HG02623 (cell line): ENCODE data around the gene TBKBP1.

Experiments used
- ATAC-seq: cut with Tn5 transposase; IDR thresholded peaks from one replicate; pipeline ENCODE4 v1.9.1; 2021; ENCODE audit warnings: moderate library complexity; ENCODE audit not compliant: unreplicated experiment

TBKBP1 gene, protein sequence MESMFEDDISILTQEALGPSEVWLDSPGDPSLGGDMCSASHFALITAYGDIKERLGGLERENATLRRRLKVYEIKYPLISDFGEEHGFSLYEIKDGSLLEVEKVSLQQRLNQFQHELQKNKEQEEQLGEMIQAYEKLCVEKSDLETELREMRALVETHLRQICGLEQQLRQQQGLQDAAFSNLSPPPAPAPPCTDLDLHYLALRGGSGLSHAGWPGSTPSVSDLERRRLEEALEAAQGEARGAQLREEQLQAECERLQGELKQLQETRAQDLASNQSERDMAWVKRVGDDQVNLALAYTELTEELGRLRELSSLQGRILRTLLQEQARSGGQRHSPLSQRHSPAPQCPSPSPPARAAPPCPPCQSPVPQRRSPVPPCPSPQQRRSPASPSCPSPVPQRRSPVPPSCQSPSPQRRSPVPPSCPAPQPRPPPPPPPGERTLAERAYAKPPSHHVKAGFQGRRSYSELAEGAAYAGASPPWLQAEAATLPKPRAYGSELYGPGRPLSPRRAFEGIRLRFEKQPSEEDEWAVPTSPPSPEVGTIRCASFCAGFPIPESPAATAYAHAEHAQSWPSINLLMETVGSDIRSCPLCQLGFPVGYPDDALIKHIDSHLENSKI

DNA sequence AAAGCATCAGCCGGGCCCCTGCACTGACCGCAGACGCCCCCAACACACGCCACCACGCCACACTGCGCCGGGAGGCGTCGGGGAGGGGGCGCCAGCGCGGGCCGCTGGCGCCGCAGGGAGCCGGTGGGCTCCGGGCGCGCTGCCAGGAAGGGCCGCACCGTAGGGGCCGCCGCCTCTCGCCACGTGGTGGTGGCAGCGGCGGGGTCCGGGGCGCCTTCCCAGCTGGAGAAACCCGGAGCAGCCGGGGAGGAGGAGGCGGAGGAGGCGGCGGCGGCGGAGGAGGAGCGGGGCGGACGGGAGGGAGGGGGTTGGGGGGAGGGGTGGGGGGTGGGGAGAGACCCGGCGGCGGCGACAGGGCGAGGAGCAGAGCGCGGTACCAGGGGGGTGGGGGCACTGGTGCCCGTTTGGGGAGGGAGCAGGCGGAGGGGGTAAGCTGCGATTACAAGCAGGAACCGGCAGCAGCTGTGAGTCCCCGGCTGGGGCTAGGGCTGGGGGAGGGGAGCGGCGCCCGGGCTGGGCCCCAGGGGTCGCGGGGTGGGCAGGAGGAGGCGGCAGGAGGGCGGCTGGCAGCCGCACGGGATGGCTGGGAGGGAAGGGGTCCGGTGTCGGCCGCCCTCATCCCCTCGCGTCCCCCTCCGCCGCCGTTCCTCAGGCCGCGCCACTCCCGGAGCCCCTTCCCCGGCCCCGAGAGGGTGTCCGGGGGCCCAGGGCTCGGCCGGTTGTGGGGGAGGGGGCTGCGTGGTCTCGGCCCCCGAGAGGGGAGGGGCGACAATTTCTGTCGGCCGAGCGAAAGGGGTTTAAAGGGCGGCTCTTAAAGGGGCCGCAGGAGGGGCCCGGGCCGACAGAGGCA, at the start of gene TBKBP1:
Gene TBKBP1, plus strand, starts transcription at position 431 of the 850 bp plus-strand sequence. CDS start 1,952 bp downstream, outside the sequence.
- no peak for ATAC-seq

DNA sequence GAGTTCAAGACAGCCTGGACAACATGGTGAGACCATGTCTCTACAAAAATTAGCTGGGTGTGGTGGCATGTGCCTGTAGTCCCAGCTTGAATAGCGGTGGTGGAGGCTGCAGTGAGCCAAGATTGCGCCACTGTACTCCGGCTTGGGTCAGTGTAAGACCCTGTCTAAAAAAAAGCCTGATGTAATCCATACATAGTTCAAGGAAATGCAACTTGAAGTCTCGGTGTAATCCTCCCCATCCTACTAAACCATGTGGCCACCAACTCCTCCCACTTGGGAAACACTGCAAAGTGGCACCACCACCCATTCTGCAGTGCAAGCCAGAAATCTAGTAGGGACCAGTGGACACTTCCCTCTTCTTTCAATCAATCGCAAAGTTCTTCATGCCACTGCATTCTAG, 49.6 kb upstream of the TBKBP1 start:
- no peak for ATAC-seq

DNA sequence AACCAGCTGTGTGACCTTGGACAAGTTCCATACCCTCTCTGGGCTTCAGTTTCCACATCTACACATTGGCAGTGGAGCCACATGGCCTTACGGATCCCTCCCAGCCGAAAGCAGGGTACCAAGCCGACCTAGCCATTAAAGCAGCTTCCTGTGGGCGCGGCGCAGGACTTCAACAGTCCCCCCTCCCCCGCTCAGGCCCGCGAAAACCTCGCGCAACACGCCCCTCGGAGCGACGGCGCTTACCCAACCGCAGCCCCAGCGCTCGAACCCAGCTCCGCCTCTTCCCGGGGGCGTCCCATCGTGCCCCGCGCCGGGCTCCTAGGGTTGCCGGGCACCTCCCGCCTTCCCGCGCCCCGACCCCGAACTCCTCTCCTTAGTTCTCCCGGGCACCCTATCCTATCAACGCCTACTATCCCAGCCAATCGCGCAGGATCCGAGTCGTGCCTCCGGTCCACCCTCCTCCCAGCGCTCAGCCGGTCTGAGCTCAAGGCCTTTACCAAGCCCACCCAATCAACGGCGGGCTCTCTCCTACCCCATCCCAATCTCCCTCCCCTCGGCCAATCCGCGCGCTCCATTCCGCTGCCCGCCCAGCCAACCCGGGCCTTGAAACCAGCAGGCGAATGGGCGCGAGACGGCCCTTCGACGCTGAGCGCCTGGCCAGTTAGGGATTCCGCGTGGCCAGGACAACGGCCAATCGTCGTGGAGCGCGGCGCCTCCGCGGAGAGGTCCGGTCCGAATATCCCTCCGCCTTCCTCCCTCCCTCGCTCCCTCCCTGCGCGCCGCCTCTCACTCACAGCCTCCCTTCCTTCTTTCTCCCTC, 44.6 kb upstream of the TBKBP1 start, which contains the start of gene KPNB1:
Gene KPNB1, plus strand, starts transcription at position 767 of the 819 bp plus-strand sequence. CDS start 326 bp downstream, outside the sequence.
- ATAC-seq = peak; percentile 75

DNA sequence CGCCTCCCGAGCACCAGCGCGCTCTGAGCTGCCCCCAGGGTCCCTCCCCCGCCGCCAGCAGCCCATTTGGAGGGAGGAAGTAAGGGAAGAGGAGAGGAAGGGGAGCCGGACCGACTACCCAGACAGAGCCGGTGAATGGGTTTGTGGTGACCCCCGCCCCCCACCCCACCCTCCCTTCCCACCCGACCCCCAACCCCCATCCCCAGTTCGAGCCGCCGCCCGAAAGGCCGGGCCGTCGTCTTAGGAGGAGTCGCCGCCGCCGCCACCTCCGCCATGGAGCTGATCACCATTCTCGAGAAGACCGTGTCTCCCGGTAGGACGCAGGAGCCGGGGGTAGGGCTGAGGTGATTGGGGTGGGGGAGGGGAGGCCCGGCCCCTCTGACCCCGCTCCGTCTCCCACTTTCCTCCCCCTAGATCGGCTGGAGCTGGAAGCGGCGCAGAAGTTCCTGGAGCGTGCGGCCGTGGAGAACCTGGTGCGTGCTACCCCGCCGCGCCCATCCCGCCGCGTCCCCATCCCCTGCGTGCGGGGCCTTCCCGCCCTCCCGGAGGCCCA, 43.9 kb upstream of the TBKBP1 start:
- peak; percentile 1 for ATAC-seq

DNA sequence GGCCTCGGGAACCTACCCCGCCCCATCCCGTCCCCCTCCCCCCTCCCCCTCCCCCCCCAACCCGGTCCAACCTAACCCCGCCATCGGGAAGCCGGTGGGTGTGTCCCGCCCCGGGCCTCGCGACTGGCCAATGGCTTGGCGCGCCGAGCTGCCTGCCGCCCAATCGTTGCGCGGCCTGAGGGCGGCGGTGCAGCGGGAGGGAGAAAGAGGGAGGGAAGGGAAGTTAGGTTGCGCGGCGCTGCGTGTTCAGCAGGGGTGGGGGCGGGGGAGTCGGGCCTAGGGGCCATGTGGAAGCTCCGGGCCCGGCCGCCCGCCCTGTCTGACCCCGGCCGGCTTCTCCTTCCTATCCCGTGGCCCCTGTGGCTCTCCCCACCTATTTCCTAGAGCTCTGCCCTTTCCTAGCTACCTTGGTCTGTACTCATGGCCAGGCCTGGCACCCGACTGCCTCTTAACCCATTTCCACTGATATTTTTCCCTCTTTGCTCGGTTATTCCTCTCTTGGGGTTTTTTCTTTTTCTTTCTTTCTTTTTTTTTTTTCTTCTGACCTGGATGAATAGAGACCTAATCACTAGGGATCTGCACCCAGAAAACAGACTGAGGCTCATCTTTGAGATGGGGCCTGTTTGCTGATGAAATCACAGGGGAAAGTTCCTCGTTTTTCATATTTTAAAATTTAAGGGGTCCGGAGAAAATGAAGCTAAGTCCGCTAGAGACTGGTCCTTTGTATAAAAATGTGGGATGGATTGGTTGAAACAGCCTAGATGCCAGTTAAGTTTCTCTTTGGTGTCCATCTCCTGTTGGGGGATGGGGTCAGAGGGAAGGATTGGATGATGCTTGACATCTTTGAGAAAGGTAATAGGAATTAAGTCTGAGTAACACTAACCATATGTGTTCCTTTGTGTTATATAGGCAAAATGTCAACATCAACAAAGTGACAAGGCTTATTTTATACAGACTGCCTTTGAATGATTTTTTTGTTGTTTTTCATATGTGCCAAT, 43.1 kb upstream of the TBKBP1 start:
- peak; percentile 57 for ATAC-seq

DNA sequence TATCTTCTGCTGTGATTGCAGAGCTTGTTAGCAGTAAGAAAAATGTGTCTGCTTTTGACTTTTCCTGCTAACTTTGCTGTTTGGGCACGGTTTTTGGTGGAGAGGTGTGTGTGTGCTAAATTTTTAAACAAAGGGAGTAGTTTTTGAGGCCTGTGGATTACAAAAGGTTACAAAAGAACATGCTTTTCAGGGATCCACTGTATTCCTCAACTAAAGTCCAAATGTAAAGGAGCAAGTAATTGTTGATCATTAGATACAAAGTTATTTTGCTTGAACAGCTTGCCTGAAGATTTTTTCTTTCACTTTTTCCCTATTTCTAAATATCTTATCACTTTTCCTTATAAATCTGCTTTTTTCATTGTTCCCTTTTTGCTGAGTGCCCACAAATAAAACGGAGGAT, 42.3 kb upstream of the TBKBP1 start:
- ATAC-seq = no peak

DNA sequence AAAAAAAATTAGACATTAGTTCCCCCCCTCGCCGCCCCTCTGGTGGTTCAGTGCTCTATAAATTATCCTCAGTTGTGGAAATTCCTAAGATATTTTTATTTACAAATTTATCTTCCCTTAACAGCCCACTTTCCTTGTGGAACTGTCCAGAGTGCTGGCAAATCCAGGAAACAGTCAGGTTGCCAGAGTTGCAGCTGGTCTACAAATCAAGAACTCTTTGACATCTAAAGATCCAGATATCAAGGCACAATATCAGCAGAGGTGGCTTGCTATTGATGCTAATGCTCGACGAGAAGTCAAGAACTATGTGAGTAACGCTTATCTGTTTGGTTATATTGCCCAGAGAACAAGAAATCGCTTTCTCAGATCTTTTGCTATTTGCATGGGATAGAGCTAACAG, 41.4 kb upstream of the TBKBP1 start:
- no peak for ATAC-seq

DNA sequence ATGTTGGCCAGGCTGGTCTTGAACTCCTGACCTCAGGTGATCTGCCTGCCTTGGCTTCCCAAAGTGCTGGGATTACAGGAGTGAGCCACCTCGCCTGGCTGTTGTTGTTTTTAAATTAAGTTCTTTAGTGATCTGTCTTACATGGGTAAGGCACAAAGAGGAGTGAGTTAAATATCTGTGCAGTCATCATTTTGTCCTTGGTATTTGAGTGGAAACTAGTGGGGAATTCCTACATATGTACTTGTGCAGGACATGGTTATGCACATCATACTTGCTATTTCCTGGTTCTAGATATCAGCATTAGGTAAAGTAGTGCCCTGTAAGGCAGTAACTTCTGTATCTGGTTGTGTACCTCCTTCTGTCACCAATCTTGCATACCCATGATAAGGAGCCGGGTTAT, 40.5 kb upstream of the TBKBP1 start:
- no peak for ATAC-seq

DNA sequence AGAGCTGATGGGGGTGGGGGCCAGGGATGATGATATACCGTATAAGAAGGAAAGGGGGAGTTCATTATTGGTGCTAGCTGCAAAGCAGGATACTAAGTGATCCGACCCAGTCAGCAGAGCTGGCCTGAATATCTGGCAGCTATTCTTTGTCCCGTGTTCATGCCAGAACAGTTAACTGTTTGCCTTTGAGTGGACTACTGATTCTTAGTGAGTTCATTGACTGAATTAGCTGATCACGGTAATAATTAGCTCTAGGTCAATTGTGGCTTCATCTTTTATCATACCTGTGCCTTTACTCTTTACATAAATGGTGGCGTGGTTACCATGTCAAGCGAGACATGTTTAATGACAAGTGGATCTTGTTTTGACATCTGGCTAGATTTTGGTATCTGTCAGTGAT, 39.0 kb upstream of the TBKBP1 start:
- ATAC-seq = no peak

DNA sequence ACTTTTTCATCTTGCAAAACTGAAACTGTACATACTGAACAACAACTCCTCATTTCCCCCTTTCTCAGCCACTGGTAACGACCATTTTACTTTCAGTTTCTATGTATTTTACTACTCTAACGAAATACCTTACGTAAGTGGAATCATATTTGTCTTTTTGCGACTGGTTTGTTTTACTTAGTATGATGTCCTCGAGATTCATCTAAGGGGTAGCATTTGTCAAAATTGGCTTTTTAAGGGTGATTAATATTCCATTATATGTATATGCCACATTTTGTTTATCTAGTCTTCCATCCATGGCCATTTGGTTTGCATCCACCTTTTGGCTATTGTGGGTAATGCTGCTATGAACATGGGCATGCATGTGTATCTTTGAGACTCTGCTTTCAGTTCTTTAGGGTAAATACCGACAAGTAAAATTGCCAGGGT, 33.9 kb upstream of the TBKBP1 start:
- ATAC-seq = peak; percentile 56

DNA sequence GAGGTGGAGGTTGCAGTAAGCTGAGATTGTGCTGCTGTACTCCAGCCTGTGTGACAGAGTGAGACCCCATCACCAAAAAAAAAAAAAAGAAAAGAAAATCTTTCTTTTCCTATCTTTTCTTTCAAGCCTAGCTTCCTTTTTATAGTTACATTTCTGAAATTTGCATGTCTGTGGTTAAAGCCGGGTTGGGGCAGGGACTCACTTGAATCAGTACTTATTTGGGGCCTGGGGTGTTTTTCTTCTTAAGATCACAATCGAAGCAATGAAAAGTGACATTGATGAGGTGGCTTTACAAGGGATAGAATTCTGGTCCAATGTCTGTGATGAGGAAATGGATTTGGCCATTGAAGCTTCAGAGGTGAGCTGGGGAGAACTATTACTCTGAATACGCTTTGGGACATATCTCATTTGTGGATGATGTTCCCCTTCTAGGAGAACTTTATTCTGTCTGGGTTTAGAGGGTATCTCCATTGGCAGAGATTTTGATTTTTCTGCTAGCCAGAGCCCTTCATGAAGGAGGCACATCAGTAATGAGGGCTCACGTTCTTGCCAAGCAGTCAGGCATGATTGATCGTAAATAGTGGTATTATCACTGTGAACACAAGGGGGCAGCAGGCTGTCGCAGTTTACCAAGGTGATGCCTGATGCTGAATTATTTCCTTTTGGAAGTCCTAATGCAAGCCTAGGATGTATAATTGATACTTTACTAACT, 29.9 kb upstream of the TBKBP1 start:
- no peak for ATAC-seq

DNA sequence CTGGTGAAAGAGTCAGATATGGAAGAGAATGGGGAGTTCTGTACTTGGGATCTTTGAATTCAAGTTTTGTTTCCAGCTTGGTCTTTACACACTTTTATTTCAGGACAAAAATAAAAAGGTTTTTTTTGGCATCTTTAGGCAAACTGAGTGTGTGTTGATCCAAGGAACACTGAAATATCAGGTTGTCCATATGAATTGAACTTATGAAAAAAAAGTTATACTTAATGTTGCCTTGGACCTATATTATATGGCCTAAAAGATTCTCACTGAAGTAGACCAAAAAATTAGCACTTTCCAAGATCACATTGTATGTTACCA, 29.4 kb upstream of the TBKBP1 start:
- ATAC-seq = no peak

DNA sequence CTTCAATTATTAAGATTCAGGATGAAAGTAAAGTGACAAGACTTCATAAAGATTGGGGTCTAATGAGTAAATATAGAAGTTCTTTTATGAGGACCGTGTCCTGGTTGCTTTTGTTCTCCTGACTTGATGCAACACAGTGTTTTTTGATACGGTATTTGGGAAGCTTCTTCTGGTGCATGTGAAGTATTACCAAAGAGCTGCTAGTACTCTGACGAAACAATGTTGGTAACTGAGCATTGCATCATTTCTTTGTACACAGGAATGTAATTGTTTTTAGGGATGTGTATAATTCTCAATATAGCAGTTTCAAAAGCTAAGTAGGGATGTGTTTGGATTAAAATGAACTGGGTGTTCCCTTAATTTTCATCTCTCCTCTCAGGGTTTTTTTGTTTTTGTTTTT, 28.3 kb upstream of the TBKBP1 start:
- no peak for ATAC-seq

DNA sequence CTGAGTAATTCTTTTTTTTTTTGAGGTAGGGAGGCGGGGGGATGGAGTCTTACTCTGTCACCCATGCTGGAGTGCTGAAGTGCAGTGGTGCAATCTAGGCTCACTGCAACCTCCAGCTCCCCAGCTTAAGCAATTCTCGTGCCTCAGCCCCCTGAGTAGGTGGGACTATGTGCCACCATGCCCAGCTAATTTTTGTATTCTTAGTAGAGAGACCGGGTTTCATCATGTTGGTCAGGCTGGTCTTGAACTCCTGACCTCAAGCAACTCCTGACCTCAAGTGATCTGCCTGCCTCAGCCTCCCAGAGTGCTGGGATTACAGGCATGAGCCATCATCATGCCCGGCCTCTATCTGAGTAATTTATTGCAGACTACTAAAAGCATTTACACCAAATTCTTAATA, 24.9 kb upstream of the TBKBP1 start:
- no peak for ATAC-seq

DNA sequence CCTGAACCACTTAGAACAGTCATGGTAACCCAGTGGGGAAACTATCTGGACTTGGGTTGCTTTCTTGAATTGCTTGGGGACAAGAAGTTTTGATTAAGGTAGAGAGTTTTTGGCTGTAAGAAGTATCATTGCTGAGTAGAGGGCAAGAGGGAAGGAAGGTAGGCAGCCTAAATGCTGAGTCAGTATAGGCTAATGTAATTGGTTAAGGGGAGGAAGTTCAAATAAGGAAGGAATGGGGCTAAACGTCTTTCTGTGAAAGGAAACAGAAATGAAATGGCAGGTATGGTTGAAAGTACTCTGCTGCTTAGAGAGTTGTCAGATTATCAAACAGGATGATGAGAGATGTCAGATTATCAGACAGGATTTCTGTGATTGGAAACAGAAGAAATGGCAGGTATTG, 23.9 kb upstream of the TBKBP1 start:
- ATAC-seq = no peak

DNA sequence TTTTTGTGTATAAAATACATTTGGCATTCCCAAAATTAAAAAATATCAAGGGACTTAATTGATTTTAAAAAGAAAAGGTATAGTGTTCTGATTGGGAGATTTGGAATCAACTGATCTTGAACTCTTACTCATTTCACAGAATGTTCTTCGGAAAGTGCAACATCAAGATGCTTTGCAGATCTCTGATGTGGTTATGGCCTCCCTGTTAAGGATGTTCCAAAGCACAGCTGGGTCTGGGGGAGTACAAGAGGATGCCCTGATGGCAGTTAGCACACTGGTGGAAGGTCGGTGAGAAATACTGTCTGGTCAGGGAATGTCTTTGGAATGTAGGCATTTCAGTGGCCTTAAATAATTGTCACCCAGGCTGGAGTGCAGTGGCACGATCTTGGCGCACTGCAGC, 19.5 kb upstream of the TBKBP1 start:
- no peak for ATAC-seq

DNA sequence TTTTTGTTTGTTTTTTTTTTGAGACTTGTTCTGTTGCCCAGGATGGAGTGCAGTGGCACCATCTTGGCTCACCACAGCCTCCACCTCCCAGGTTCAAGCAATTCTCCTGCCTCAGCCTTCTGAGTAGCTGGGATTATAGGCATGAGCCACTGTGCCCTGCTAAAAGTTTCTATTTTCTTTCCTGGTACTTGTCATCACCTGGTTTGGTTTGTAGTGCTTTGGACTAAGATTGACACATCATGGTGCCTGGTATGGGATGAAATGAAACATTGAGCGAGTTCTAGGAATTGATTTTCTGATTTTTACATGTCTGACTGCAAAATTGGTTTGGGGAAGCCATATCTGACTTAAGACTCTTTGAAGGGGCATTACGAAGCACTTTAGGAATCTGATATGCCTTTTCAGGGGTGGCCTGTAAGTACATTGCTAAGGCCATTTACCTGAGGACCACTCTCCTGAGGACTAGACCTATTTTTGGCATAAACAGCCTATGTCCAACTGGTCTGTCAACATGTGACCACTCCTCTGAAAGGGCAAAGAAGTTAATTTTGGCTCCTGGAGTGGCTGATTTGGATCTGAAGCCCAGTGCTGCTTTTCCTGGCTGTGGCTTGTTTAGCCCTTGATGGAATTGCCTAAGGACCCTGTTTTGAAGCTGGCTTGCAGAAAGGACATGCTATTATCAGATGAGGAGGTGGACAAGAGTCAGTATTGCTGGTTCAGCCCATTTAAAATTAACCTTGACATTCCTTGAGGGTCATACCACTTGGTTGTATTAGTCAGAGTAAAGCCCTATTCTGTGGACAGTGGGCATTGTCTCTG, 18.4 kb upstream of the TBKBP1 start:
- ATAC-seq = no peak

DNA sequence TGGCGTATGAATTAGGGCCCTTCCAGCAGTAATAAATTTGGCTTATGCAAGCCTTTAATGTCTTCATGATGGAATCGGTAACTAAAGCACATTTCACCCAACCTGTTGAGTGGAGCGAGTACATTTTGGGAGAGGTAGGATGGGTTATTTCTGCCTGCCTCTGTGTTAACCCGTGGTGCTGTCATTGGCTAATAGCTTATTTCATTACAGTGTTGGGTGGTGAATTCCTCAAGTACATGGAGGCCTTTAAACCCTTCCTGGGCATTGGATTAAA, 17.8 kb upstream of the TBKBP1 start:
- no peak for ATAC-seq
